OCI-LY7 (cell line): ENCODE results near the gene PIH1D2. TPM values are rescaled to one million over a fixed set of nuclear protein-coding genes. Genes with fewer than 3 reads are reported as not detected.

Experiments used
- BruUV-seq: library from RNA; stranded (reverse); fragments of 400-500 nt; replicated peaks from 2 replicates; lab custom pipeline; 2021; lab: Mats Ljungman, UMichigan
- CTCF ChIA-PET: fragments of 300-600 bp; sonication (Branson Sonifier 250); formaldehyde crosslinking; loops from one replicate; lab custom pipeline; 2022; ENCODE audit warnings: antibody characterized with exemption; ENCODE audit not compliant: unreplicated experiment; lab: Charles Lee
- POLR2A ChIA-PET: fragments of 300-600 bp; sonication (Branson Sonifier 250); formaldehyde crosslinking; loops from one replicate; lab custom pipeline; 2022; ENCODE audit warnings: antibody characterized with exemption; lab: Charles Lee
- DNase-seq: peaks from one replicate; pipeline ENCODE4 v3.0.0-alpha.2; 2015; ENCODE audit warnings: low spot score
- H2AFZ ChIP-seq: fragments of 200-600 bp; sonication (generic), shearing (Covaris generic); 2 replicates; pipeline ENCODE4 v1.6.1; 2014; ENCODE audit warnings: mild to moderate bottlenecking, antibody characterized with exemption, low read length, moderate library complexity
- H3K27ac ChIP-seq: fragments of 200-600 bp; sonication (generic); 2 replicates; pipeline ENCODE4 v1.5.1; 2014; ENCODE audit warnings: mixed run types, low read depth, mild to moderate bottlenecking, moderate library complexity, low read length, inconsistent platforms; ENCODE audit not compliant: poor library complexity, severe bottlenecking
- H3K36me3 ChIP-seq: fragments of 200-600 bp; sonication (generic); 2 replicates; pipeline ENCODE4 v1.6.1; 2014; ENCODE audit warnings: mild to moderate bottlenecking, antibody characterized with exemption, low read length, moderate library complexity, mixed read lengths; ENCODE audit not compliant: insufficient read depth
- H3K4me1 ChIP-seq: fragments of 200-600 bp; sonication (generic); 2 replicates; pipeline ENCODE4 v1.5.1; 2014; ENCODE audit warnings: mild to moderate bottlenecking, low read length; ENCODE audit not compliant: insufficient read depth, poor library complexity, severe bottlenecking
- H3K4me2 ChIP-seq: fragments of 200-600 bp; sonication (generic); 2 replicates; pipeline ENCODE4 v1.6.1; 2014; ENCODE audit warnings: mild to moderate bottlenecking, low read length
- H3K4me3 ChIP-seq: fragments of 200-600 bp; sonication (generic); 2 replicates; pipeline ENCODE4 v1.5.1; 2014; ENCODE audit warnings: mild to moderate bottlenecking, low read depth, low read length; ENCODE audit not compliant: poor library complexity, severe bottlenecking
- H3K79me2 ChIP-seq: fragments of 200-600 bp; sonication (generic); 2 replicates; pipeline ENCODE4 v1.6.1; 2016; ENCODE audit warnings: low read depth, mild to moderate bottlenecking, low read length, moderate library complexity, mixed read lengths; ENCODE audit not compliant: insufficient read depth
- H3K9me2 ChIP-seq: fragments of 200-600 bp; sonication (generic); 2 replicates; pipeline ENCODE4 v1.6.1; 2016; ENCODE audit warnings: mild to moderate bottlenecking, low read length, mixed read lengths; ENCODE audit not compliant: insufficient read depth
- H3K9me3 ChIP-seq: fragments of 200-600 bp; sonication (generic); 2 replicates; pipeline ENCODE4 v1.6.1; 2014; ENCODE audit warnings: mild to moderate bottlenecking, mixed run types, low read length, mixed read lengths
- H4K20me1 ChIP-seq: fragments of 200-600 bp; sonication (generic); 2 replicates; pipeline ENCODE4 v1.6.1; 2014; ENCODE audit warnings: mild to moderate bottlenecking, antibody characterized with exemption, low read length, moderate library complexity, mixed read lengths; ENCODE audit not compliant: insufficient read depth
- CTCF ChIP-seq: fragments of 200-600 bp; sonication (generic); conservative IDR thresholded peaks from 2 replicates; pipeline ENCODE4 v1.5.1; 2014; ENCODE audit warnings: mild to moderate bottlenecking, antibody characterized with exemption, low read length, moderate library complexity, mixed read lengths
- EZH2phosphoT487 ChIP-seq: fragments of 200-600 bp; sonication (generic); IDR thresholded peaks from 2 replicates; pipeline ENCODE4 v1.6.1; 2018; ENCODE audit warnings: low read depth, borderline replicate concordance, mild to moderate bottlenecking, mixed run types, antibody characterized with exemption, low read length, moderate library complexity, mixed read lengths
- intact Hi-C: fragments of 100-400 bp; cut with micrococcal nuclease; formaldehyde crosslinking; loops from one replicate; pipeline ENCODE4 v1.10.0; 2022; ENCODE audit not compliant: unreplicated experiment
- total RNA-seq, 2 experiments: library from RNA; depleted of rRNA in 1 of 2; stranded (reverse); fragments of >200 nt in 1 of 2; shearing (Covaris generic) in 1 of 2; gene quantifications; 2 replicates each; pipeline ENCODE4 v1.2.3, GENCODE V29; 2014 to 2022

PIH1D2 gene
- total RNA-seq, 2 experiments from 2014 or later = 1.3 to 2.6 TPM

GRCh38 chr11:112024773-112025678 lies 48.8 kb downstream of the PIH1D2 start, which contains the start of gene DLAT:
Gene DLAT, plus strand, starts transcription at chr11:112025408. Its CDS starts 65 bp downstream, at chr11:112025473.
- H3K79me2 ChIP-seq = peaks cover 33% of the 10 kb centered on the region
- H3K4me3 ChIP-seq = peak within 1 kb of the TSS; percentile 87
- H3K27ac ChIP-seq = peak within 1 kb of the TSS; percentile 82
- CTCF ChIA-PET = no interaction called here
- H3K4me2 ChIP-seq = peak within 1 kb of the TSS; percentile 86
- POLR2A ChIA-PET = interaction anchor here (0.6 to 1.5 kb wide), 8 partner anchors 9 to 86 kb away, joined by 3 to 5 read pairs (median 3); partner anchors contain the start of genes SDHD and TIMM8B
- intact Hi-C loops = loop anchor here (1.0 to 2.0 kb wide), 3 partner anchors 26 to 98 kb away; partner anchors contain the start of genes NKAPD1 and PIH1D2
- TF ChIP-seq EZH2phosphoT487 (no peak), CTCF (no peak)
- H3K9me3 ChIP-seq = no peaks in the 10 kb centered on the region
- H2AFZ ChIP-seq = peak within 1 kb of the TSS; percentile 87
- H3K9me2 ChIP-seq = no peaks in the 10 kb centered on the region
- no peaks in the 10 kb centered on the region for H4K20me1 ChIP-seq
- no TSS peak for BruUV-seq
- H3K36me3 ChIP-seq = peaks cover 27% of the 10 kb centered on the region
- peak; percentile 88 for DNase-seq
- peaks cover 23% of the 10 kb centered on the region for H3K4me1 ChIP-seq

- peak overlapping the region; percentile 87 for H3K4me3 ChIP-seq
- TF ChIP-seq CTCF (no peak), EZH2phosphoT487 (no peak)
- ChIA-PET POLR2A (interaction anchor here (0.6 to 1.3 kb wide), 5 partner anchors 10 to 87 kb away, joined by 3 read pairs; no protein-coding TSS in a partner anchor), CTCF (no interaction called here)
- H3K27ac ChIP-seq = peak overlapping the region; percentile 82
- no peaks in the 10 kb centered on the region for H3K9me2 ChIP-seq
- H3K4me1 ChIP-seq = peaks cover 23% of the 10 kb centered on the region
- H3K79me2 ChIP-seq = peaks cover 33% of the 10 kb centered on the region
- BruUV-seq = TSS peak; percentile 76
- DNase-seq = peak; percentile 76
- H3K9me3 ChIP-seq = no peaks in the 10 kb centered on the region
- no peaks in the 10 kb centered on the region for H4K20me1 ChIP-seq
- intact Hi-C loops = loop anchor here (2.0 kb wide), 2 partner anchors 27 to 97 kb away; no protein-coding TSS in a partner anchor
- peak overlapping the region; percentile 87 for H2AFZ ChIP-seq
- peak overlapping the region; percentile 86 for H3K4me2 ChIP-seq
- H3K36me3 ChIP-seq = peaks cover 19% of the 10 kb centered on the region
These were observed 49.5 kb downstream of the PIH1D2 start for GRCh38 chr11:112024178-112024772.
